Spleen (tissue), 11 donors: ENCODE data around the gene TTF2. TPM values are rescaled to one million over a fixed set of nuclear protein-coding genes. Genes with fewer than 3 reads are reported as not detected.

Experiments
- DNase-seq: peaks from one replicate; pipeline ENCODE4 v3.0.0-alpha.2; 2020
- H3K27ac ChIP-seq, 8 donors: fragments of 200-600 bp; sonication (generic) in 7 of 8; 1 replicate in 4 of 8; 2 replicates in 4 of 8; pipeline versions ENCODE4 v1.5.0 to v1.8.0; 2016 to 2021; ENCODE audit warnings: inconsistent platforms in 4 of 8, mild to moderate bottlenecking in 4 of 8, moderate library complexity in 1 of 8
- H3K27me3 ChIP-seq, 7 donors: fragments of 200-600 bp; sonication (generic) in 6 of 7; replicated peaks in 1 of 7; 1 replicate in 4 of 7; 2 replicates in 3 of 7; pipeline versions ENCODE4 v1.5.0 to v1.8.0; 2016 to 2021; ENCODE audit warnings: inconsistent platforms in 3 of 7, mild to moderate bottlenecking in 1 of 7
- H3K36me3 ChIP-seq, 6 donors: fragments of 200-600 bp; sonication (generic) in 5 of 6; 1 replicate in 4 of 6; 2 replicates in 2 of 6; pipeline versions ENCODE4 v1.5.0 to v1.8.0; 2016 to 2021; ENCODE audit warnings: inconsistent platforms in 2 of 6
- H3K4me1 ChIP-seq, 6 donors: fragments of 200-600 bp; sonication (generic) in 5 of 6; 1 replicate in 3 of 6; 2 replicates in 3 of 6; pipeline versions ENCODE4 v1.5.0 to v1.8.0; 2016 to 2021; ENCODE audit warnings: inconsistent platforms in 3 of 6
- H3K4me3 ChIP-seq, 8 donors: fragments of 200-600 bp; sonication (generic) in 7 of 8; 1 replicate in 4 of 8; 2 replicates in 4 of 8; pipeline versions ENCODE4 v1.5.0 to v1.8.0; 2016 to 2021; ENCODE audit warnings: inconsistent platforms in 4 of 8, mild to moderate bottlenecking in 4 of 8, moderate library complexity in 2 of 8
- H3K9me3 ChIP-seq, 8 donors: fragments of 200-600 bp; sonication (generic) in 7 of 8; 1 replicate in 4 of 8; 2 replicates in 4 of 8; pipeline versions ENCODE4 v1.5.0 to v1.8.0; 2016 to 2021; ENCODE audit warnings: inconsistent platforms in 4 of 8
- CTCF ChIP-seq, 11 experiments: fragments of 200-600 bp in 7 of 11; fragments of 450-650 bp in 4 of 11; sonication (generic) in 4 of 11; IDR thresholded peaks in 8 of 11; conservative IDR thresholded peaks in 3 of 11; 1 replicate in 7 of 11; 2 replicates in 4 of 11; pipeline versions ENCODE4 v1.4.0 to v1.8.0; 2016 to 2021; ENCODE audit warnings: antibody characterized with exemption in 11 of 11, inconsistent platforms in 4 of 11, mild to moderate bottlenecking in 1 of 11
- POLR2A ChIP-seq, 3 donors: fragments of 450-650 bp; IDR thresholded peaks; one replicate each; pipeline ENCODE4 v1.5.1; 2017; ENCODE audit warnings: antibody characterized with exemption in 3 of 3, mild to moderate bottlenecking in 1 of 3
- POLR2AphosphoS5 ChIP-seq, 3 donors: sonication (generic); formaldehyde crosslinking; IDR thresholded peaks; one replicate each; pipeline ENCODE4 v1.5.1; 2017; ENCODE audit warnings: antibody characterized with exemption in 3 of 3
- WGBS, 5 donors: extraction: QIAGEN DNeasy Blood & Tissue Kit in 3 of 5; methylation state at CpG; one replicate each; pipeline versions ENCODE4 v1.1.5 to v1.1.7; 2013 to 2018; 5-methylcytosine and 5-hydroxymethylcytosine counted together
- intact Hi-C: fragments of 100-400 bp; cut with DNase I; formaldehyde crosslinking; loops from one replicate; pipeline ENCODE4 v1.15.0; 2023; ENCODE audit warnings: low total_unique reads
- polyA plus RNA-seq, 3 donors: library from polyadenylated mRNA; stranded (reverse); fragments of 200-250 nt; gene quantifications; one replicate each; pipeline ENCODE4 v1.2.1, GENCODE V29; 2013
- total RNA-seq, 7 donors: library from RNA; depleted of rRNA in 3 of 7; stranded (reverse); fragments of >200 nt in 3 of 7; fragmentation: NEBNext Ultra II Directional in 4 of 7; extraction: Animal tissue kit (Norgen Biotek cat#: 25700) in 4 of 7; gene quantifications; one replicate each; pipeline versions ENCODE4 v1.1.0 to v1.2.1, GENCODE V29; 2016 to 2021
- donor health status: healthy with polysubstance abuse.
- donor health status: DM: no; HTN: no; CAD: no; lungs with moderate emphysema.
- donor health status: DM: no; HTN: no; CAD: no.
- donor health status: Bipolar disorder and iron deficiency.
- donor health status: healthy.
- donor health status: DM: no; HTN: no; CAD: no.
- donor health status: DM: yes; HTN: yes; CAD: no.

TTF2 gene
- total and polyA plus RNA-seq, 10 donors = 4.8 to 36.1 (median 23.0) TPM

GRCh38 chr1:117136749-117137148 is 76.6 kb downstream of the TTF2 start:
- Histone ChIP-seq H3K36me3 (no peaks in the 10 kb centered on the region), H3K4me3 (no peak overlapping the region), H3K9me3 (no peaks in the 10 kb centered on the region), H3K27ac (no peak overlapping the region), H3K27me3 (no peaks in the 10 kb centered on the region), H3K4me1 (no peaks in the 10 kb centered on the region)
- intact Hi-C loops = no loop called here
- no peak for TF ChIP-seq POLR2AphosphoS5 (IDR thresholded peaks at IDR 0.05)
- no peak for TF ChIP-seq CTCF (IDR thresholded peaks at IDR 0.05 in 8 of 11, conservative IDR thresholded peaks at IDR 0.05 in 3 of 11)
- no peak for TF ChIP-seq POLR2A (IDR thresholded peaks at IDR 0.05)
- 47 to 89% (median 75%) methylated on average over 2 of the region's 2 CpGs for WGBS, 5 donors
- no peak for DNase-seq

GRCh38 chr1:117137281-117137855 is 77.2 kb downstream of the TTF2 start:
- H3K4me1 ChIP-seq = no peaks in the 10 kb centered on the region
- TF ChIP-seq POLR2A (IDR thresholded peaks at IDR 0.05) (no peak), CTCF (IDR thresholded peaks at IDR 0.05 in 8 of 11, conservative IDR thresholded peaks at IDR 0.05 in 3 of 11) (no peak), POLR2AphosphoS5 (IDR thresholded peaks at IDR 0.05) (no peak)
- intact Hi-C loops = no loop called here
- no peak overlapping the region for H3K27ac ChIP-seq
- H3K36me3 ChIP-seq = no peaks in the 10 kb centered on the region
- H3K27me3 ChIP-seq = no peaks in the 10 kb centered on the region
- WGBS, 5 donors = 75 to 88% (median 88%) methylated on average over 3 of the region's 3 CpGs
- H3K9me3 ChIP-seq = no peaks in the 10 kb centered on the region
- H3K4me3 ChIP-seq = no peak overlapping the region
- DNase-seq = no peak

- no peaks in the 10 kb centered on the region for H3K27me3 ChIP-seq
- no peaks in the 10 kb centered on the region for H3K36me3 ChIP-seq
- no peaks in the 10 kb centered on the region for H3K9me3 ChIP-seq
- no peak overlapping the region for H3K4me3 ChIP-seq
- DNase-seq = no peak
- WGBS, 5 donors = 80 to 89% (median 87%) methylated on average over 3 of the region's 3 CpGs
- TF ChIP-seq CTCF (IDR thresholded peaks at IDR 0.05 in 8 of 11, conservative IDR thresholded peaks at IDR 0.05 in 3 of 11) (no peak), POLR2A (IDR thresholded peaks at IDR 0.05) (no peak), POLR2AphosphoS5 (IDR thresholded peaks at IDR 0.05) (no peak)
- H3K4me1 ChIP-seq = no peaks in the 10 kb centered on the region
- H3K27ac ChIP-seq = no peak overlapping the region
- intact Hi-C loops = no loop called here
Measured at GRCh38 chr1:117138106-117138505, 78.0 kb downstream of the TTF2 start.

GRCh38 chr1:117138561-117138960 is 78.4 kb downstream of the TTF2 start:
- TF ChIP-seq POLR2A (IDR thresholded peaks at IDR 0.05) (no peak), POLR2AphosphoS5 (IDR thresholded peaks at IDR 0.05) (no peak), CTCF (IDR thresholded peaks at IDR 0.05 in 8 of 11, conservative IDR thresholded peaks at IDR 0.05 in 3 of 11) (no peak)
- no peaks in the 10 kb centered on the region for H3K36me3 ChIP-seq
- intact Hi-C loops = no loop called here
- no peaks in the 10 kb centered on the region for H3K9me3 ChIP-seq
- H3K27ac ChIP-seq = no peak overlapping the region
- no peaks in the 10 kb centered on the region for H3K27me3 ChIP-seq
- no peak overlapping the region for H3K4me3 ChIP-seq
- H3K4me1 ChIP-seq = no peaks in the 10 kb centered on the region
- DNase-seq = no peak
- WGBS, 5 donors = 87 to 100% (median 91%) methylated on average over 1 of the region's 1 CpG
